NK-92 (cell line): ENCODE results near the gene AGAP6.
"Not testable (repeated sequence)": the region's sequence is repeated elsewhere in the genome, so short reads cannot be mapped to it uniquely, and the experiment has no call there.

Experiments
- DNase-seq: peaks from one replicate; lab custom pipeline; 2025; ENCODE audit not compliant: unreplicated experiment; lab: John Stamatoyannopoulos, UW

AGAP6 gene

DNA sequence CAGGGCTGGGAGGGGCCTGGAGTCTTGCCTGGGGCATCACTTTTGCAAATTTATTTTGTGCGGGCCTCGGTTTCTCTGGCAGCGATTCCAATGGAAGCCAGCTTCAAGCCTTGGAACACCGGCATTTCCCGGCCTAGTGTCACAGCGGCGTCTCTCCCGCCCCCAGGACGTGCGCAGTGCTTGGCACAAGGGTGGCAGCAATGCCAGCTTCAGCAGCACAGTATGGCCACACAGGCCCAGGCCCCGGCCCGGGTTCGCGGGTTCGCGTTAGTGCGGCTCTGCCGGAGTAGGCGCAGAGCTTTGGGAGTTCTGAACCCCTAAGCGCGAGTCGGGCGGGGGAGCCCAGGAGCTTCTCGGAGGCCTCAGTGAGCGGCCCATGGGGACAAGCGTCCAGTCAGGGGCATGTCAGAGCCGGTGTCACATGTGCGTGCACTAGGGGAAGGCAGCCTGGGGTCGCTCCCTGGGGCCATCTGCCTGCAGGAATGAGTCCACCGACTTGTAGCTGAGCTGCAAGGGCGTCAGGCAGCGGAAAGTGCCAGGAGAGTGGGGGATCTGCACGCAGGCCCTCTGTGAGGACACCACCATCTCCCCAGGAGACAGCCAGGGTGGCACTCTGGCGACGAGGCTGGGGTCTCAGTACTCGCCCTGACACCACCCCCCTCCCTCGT lies 36.6 kb downstream of the AGAP6 start:
- not testable (repeated sequence) for DNase-seq

GRCh38 chr10:50025627-50026026 lies 37.4 kb downstream of the AGAP6 start:
- DNase-seq: no peak

- DNase-seq: no peak
Observed at GRCh38 chr10:50027195-50027594, 39.0 kb downstream of the AGAP6 start.

DNA sequence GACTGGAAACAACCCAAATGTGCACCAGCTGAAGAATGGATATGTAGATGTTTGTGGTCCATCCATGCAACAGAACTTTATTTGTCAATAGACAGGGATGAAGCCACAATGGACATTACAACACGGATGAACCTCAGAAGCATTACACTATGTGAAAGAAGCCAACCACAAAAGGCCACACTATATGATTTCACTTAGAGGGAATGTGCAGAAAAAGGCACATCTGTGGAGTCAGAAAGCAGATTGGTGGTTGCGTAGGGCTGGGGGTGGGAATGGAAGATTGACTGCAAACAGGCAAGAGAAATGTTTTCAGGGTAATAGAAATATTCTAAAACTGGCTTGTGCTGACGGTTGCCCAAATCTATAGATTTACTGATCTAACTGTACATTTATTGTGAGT lies 45.3 kb downstream of the AGAP6 start:
- no peak for DNase-seq

- DNase-seq: not testable (repeated sequence)
Observed at GRCh38 chr10:50035337-50035736, 47.1 kb downstream of the AGAP6 start.

GRCh38 chr10:50044941-50045664 lies 56.9 kb downstream of the AGAP6 start:
- DNase-seq: no peak

- DNase-seq: not testable (repeated sequence)
Observed at GRCh38 chr10:50046457-50046856, 58.3 kb downstream of the AGAP6 start.

- DNase-seq: not testable (repeated sequence)
Observed at GRCh38 chr10:50047594-50047993, 59.4 kb downstream of the AGAP6 start.

DNA sequence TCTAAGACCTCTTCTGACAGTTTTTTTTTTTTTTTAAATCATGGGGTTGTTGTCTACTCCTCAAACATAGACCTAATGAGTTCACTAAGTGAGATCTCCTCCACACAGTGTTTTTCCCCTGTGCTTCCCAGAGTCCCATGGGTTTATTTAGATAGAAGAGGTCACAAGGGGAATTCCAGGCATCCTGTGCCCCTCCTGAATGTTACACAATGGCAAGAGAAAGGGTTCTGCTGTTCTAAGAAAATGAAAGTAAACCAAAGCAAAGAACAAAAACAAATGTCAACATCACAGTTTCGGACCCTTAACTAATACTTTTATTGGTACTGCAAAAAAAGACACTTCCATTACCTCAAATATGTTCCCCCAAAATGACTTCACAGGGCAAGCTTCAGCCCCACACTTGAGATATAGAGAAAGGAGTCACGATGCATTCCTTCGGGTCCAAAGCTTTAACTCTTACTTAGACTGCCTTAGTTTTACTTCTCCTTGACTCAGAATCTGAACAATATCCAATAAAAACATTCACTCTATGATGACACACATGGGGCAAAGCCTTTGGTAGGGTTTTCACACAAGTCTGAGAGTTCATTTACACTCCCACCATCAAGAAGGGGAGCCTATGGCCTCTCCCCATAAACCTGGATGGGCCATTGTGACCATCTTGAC lies 63.9 kb downstream of the AGAP6 start:
- DNase-seq: not testable (repeated sequence)

- DNase-seq: not testable (repeated sequence)
Observed at GRCh38 chr10:50052778-50053376, 64.7 kb downstream of the AGAP6 start.

DNA sequence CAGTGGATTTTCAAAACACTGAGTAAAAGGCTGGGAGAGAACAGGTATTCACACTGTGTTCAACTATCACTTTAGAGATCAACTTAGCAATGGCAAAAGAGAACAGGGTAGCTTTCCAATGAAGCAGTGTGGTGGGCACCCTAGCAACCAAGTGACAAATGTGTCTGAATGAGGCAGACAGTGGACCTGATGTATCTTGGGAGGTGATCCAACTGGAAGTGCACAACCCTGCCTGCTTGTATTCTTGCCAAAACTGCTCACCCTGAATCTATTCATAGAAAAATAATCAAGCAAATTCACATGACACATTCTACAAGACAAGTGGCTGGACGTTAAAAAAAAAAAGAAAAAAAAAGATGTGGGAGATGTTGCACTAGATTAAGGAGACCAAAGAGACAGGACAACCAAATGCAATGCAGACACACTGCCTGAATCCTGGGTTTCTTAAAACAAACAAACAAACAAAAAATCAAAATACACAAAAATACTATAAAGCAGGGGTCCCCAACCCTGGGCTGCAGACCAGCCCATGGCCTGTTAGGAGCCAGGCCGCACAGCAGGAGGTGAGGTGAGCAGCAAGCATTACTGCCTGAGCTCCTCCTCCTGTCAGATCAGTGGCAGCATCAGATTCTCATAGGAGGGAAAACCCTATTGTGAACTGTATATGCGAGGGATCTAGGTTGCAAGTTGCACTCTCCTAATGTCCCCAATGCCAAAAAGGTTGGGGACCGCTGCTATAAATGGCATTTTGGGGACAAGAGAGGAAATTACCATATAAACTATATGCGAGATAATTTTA lies 67.5 kb downstream of the AGAP6 start:
- not testable (repeated sequence) for DNase-seq

- DNase-seq: not testable (repeated sequence)
Observed at GRCh38 chr10:50056654-50057053, 68.4 kb downstream of the AGAP6 start.

DNA sequence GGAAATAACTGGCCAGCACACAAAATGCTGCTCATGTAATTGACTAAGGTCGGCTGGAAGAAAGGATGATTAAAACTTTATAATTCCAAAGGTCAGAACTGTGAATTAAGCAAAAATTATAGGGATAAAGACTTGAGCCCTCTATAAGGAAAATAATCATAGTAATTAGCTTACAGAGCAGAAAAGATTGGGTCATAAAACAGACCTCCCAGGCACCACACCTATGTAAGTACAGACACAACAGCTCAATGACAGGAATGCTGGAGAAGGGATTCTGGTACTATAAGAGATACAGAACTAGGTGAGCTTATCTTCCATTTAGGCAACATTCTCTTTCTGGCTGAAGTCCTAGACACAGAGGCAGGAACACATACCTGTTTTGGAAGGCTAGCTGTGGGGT lies 70.5 kb downstream of the AGAP6 start:
- not testable (repeated sequence) for DNase-seq

DNA sequence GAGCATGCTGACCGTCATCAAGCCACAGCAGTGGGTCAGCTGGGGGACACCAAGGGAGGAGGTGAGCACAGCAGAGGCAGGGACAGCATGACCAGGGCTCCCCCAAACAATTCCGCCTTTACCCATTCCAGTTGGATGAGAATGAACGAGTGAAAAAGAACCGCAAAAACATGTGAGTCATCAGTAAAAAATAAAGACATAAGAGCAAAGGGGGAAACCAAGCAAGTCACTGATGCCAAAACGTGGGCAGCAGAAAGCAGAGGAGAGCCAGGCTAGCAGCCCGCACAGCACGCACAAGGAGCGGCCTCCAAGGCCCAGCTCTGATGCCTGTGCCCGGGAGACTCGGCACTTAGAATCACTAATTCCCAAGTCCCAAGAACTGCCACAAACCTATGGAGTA lies 71.7 kb downstream of the AGAP6 start:
- DNase-seq: not testable (repeated sequence)
